Measurements from ENCODE around the gene ABCG4. TPM values are rescaled to one million over a fixed set of nuclear protein-coding genes. Genes with fewer than 3 reads are reported as not detected.

The ABCG4 gene
- total RNA-seq, 1 experiment from 2014 or later: not detected

GRCh38 chr11:119121008-119121810, 27.6 kb upstream of the ABCG4 start, which contains the start of gene HINFP:
Gene HINFP, plus strand, starts transcription at chr11:119121580. Its CDS starts 5,365 bp downstream, at chr11:119126945.
- peak; percentile 100 for DNase-seq (ENCODE audit: low spot score)
- CTCF ChIA-PET: interaction anchor here (0.6 to 0.7 kb wide), 2 partner anchors 85 to 258 kb away, joined by 3 to 5 read pairs; partner anchors contain the start of gene CBL
- peaks cover 14% of the 10 kb centered on the region for H3K4me1 ChIP-seq (ENCODE audit: insufficient read depth, low read length, poor library complexity, severe bottlenecking)
- H3K4me3 ChIP-seq (ENCODE audit: low read depth, low read length, poor library complexity, severe bottlenecking): peak within 1 kb of the TSS; percentile 75
- H3K27ac ChIP-seq (ENCODE audit: low read depth, low read length, poor library complexity, severe bottlenecking): peak within 1 kb of the TSS; percentile 71
- H3K9me3 ChIP-seq (ENCODE audit: low read depth, low read length, poor library complexity, severe bottlenecking): no peaks in the 10 kb centered on the region
- peaks cover under 1% of the 10 kb centered on the region for H3K36me3 ChIP-seq (ENCODE audit: insufficient read depth, low read length, poor library complexity, severe bottlenecking)
- TF ChIP-seq CTCF (conservative IDR thresholded peaks at IDR 0.05; ENCODE audit: low read depth, low read length) (no peak), EZH2 (IDR thresholded peaks at IDR 0.05; ENCODE audit: borderline replicate concordance, low read depth, low read length, poor library complexity, severe bottlenecking) (no peak)
- no TSS peak for BruUV-seq (replicated peaks)
- no peaks in the 10 kb centered on the region for H3K27me3 ChIP-seq (replicated peaks; ENCODE audit: insufficient read depth, low read depth, low read length, poor library complexity)
- intact Hi-C loops (cut with micrococcal nuclease; ENCODE audit: unreplicated experiment): no loop called here
- POLR2A ChIA-PET (ENCODE audit: low non-redundant PET): interaction anchor here (0.5 to 0.9 kb wide), 4 partner anchors 16 to 690 kb away, joined by 4 to 15 read pairs (median 6); partner anchors contain the start of genes ABCG4 and DPAGT1

- intact Hi-C loops (cut with micrococcal nuclease; ENCODE audit: unreplicated experiment): no loop called here
- POLR2A ChIA-PET (ENCODE audit: low non-redundant PET): interaction anchor here (0.5 to 0.9 kb wide), 4 partner anchors 15 to 691 kb away, joined by 4 to 15 read pairs (median 6); partner anchors contain the start of genes ABCG4 and DPAGT1
- CTCF ChIA-PET: interaction anchor here (0.6 kb wide), 1 partner anchor 258 kb away, joined by 5 read pairs; no protein-coding TSS in a partner anchor
- peaks cover 14% of the 10 kb centered on the region for H3K4me1 ChIP-seq (ENCODE audit: insufficient read depth, low read length, poor library complexity, severe bottlenecking)
- no peaks in the 10 kb centered on the region for H3K9me3 ChIP-seq (ENCODE audit: low read depth, low read length, poor library complexity, severe bottlenecking)
- peak overlapping the region; percentile 71 for H3K27ac ChIP-seq (ENCODE audit: low read depth, low read length, poor library complexity, severe bottlenecking)
- no peak for TF ChIP-seq EZH2 (IDR thresholded peaks at IDR 0.05; ENCODE audit: borderline replicate concordance, low read depth, low read length, poor library complexity, severe bottlenecking)
- TF ChIP-seq CTCF (conservative IDR thresholded peaks at IDR 0.05; ENCODE audit: low read depth, low read length): no peak
- H3K27me3 ChIP-seq (replicated peaks; ENCODE audit: insufficient read depth, low read depth, low read length, poor library complexity): no peaks in the 10 kb centered on the region
- no peak for DNase-seq (ENCODE audit: low spot score)
- H3K4me3 ChIP-seq (ENCODE audit: low read depth, low read length, poor library complexity, severe bottlenecking): peak overlapping the region; percentile 75
- H3K36me3 ChIP-seq (ENCODE audit: insufficient read depth, low read length, poor library complexity, severe bottlenecking): no peaks in the 10 kb centered on the region
- TSS peak; percentile 72 for BruUV-seq (replicated peaks)
Measured at GRCh38 chr11:119121811-119122124, 27.1 kb upstream of the ABCG4 start.

- H3K27ac ChIP-seq (ENCODE audit: low read depth, low read length, poor library complexity, severe bottlenecking): no peak overlapping the region
- no TSS peak for BruUV-seq (replicated peaks)
- intact Hi-C loops (cut with micrococcal nuclease; ENCODE audit: unreplicated experiment): no loop called here
- H3K4me1 ChIP-seq (ENCODE audit: insufficient read depth, low read length, poor library complexity, severe bottlenecking): peaks cover 10% of the 10 kb centered on the region
- H3K36me3 ChIP-seq (ENCODE audit: insufficient read depth, low read length, poor library complexity, severe bottlenecking): peaks cover 4% of the 10 kb centered on the region
- ChIA-PET POLR2A (ENCODE audit: low non-redundant PET) (no interaction called here), CTCF (no interaction called here)
- TF ChIP-seq EZH2 (IDR thresholded peaks at IDR 0.05; ENCODE audit: borderline replicate concordance, low read depth, low read length, poor library complexity, severe bottlenecking) (no peak), CTCF (conservative IDR thresholded peaks at IDR 0.05; ENCODE audit: low read depth, low read length) (no peak)
- H3K4me3 ChIP-seq (ENCODE audit: low read depth, low read length, poor library complexity, severe bottlenecking): no peak overlapping the region
- H3K27me3 ChIP-seq (replicated peaks; ENCODE audit: insufficient read depth, low read depth, low read length, poor library complexity): no peaks in the 10 kb centered on the region
- H3K9me3 ChIP-seq (ENCODE audit: low read depth, low read length, poor library complexity, severe bottlenecking): no peaks in the 10 kb centered on the region
- no peak for DNase-seq (ENCODE audit: low spot score)
Measured at GRCh38 chr11:119125821-119126220, 23.0 kb upstream of the ABCG4 start.
